ENCODE measurements around the gene FKBP1B.
"Not testable (repeated sequence)": the region's sequence is repeated elsewhere in the genome, so short reads cannot be mapped to it uniquely, and the experiment has no call there.

The FKBP1B gene

DNA sequence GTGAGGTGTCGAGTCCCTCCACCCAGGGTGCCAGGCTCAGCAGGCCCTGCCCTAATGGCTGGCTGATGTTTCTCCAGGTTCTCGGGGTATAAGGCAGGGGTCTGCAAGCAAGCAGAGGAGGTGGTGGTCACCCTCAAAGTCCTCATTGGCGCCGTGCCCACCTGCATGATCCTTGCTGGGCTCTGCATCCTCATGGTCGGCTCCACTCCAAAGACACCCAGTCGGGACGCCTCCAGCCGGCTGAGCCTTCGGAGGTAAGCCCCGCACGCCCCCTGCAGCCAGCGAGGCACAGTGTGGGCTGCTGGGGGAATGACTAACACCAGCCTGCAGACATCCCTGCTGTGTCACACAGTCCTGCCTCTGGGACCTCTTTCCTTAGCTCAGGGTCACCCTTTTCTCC, 25.5 kb upstream of the FKBP1B start:
- Histone ChIP-seq H3K27me3 (ENCODE audit: control insufficient read depth in 1 of 2, insufficient read depth in 2 of 2, low read length in 2 of 2) (no peaks in the 10 kb centered on the region), H3K9ac (ENCODE audit: low read length) (no peak overlapping the region), H3K9me3 (ENCODE audit: low read length) (no peaks in the 10 kb centered on the region), H3K4me1 (ENCODE audit: insufficient read depth, low read length) (no peaks in the 10 kb centered on the region), H3K27ac (ENCODE audit: low read depth, low read length) (no peak overlapping the region), H3K36me3 (ENCODE audit: insufficient read depth, low read length) (peaks cover 7% of the 10 kb centered on the region), H3K4me3 (ENCODE audit: low read depth in 1 of 2, low read length in 2 of 2) (no peak overlapping the region)

DNA sequence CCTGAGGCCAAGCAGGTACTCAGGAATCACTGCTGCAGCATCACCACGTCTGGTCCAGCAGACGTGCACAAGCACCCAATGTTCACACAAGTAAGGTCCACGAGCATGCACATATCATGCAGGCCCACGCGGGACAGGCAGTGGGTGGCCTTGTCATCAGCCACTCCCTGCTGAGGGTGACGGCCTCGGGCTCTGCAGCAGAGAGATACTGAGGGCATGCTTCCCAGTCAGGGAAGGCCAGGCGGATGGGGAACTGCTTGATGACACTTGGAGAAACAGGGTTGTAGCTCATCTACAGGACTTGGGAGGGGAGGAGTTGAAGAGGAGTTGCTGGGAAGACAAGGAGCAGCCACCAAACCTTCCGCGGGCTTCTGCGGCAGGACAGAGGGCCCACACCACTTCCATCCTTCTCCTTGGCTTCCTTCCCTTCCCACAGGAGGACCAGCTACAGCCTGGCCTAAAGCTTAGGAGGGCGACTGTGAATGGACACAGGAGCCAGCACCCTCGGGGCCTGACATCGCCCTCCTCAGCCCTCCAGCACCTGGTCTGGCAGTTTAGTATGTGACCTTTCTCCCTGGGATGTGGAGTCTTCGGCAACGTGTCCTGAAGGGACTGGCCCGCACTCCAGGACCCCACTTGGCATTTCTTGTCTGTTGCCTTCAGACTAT, 24.4 kb upstream of the FKBP1B start:
- H3K4me3 ChIP-seq (ENCODE audit: low read depth in 1 of 2, low read length in 2 of 2): no peak overlapping the region
- no peaks in the 10 kb centered on the region for H3K4me1 ChIP-seq (ENCODE audit: insufficient read depth, low read length)
- no peaks in the 10 kb centered on the region for H3K27me3 ChIP-seq (ENCODE audit: control insufficient read depth in 1 of 2, insufficient read depth in 2 of 2, low read length in 2 of 2)
- H3K9me3 ChIP-seq (ENCODE audit: low read length): no peaks in the 10 kb centered on the region
- H3K9ac ChIP-seq (ENCODE audit: low read length): no peak overlapping the region
- no peak overlapping the region for H3K27ac ChIP-seq (ENCODE audit: low read depth, low read length)
- H3K36me3 ChIP-seq (ENCODE audit: insufficient read depth, low read length): peaks cover 18% of the 10 kb centered on the region

DNA sequence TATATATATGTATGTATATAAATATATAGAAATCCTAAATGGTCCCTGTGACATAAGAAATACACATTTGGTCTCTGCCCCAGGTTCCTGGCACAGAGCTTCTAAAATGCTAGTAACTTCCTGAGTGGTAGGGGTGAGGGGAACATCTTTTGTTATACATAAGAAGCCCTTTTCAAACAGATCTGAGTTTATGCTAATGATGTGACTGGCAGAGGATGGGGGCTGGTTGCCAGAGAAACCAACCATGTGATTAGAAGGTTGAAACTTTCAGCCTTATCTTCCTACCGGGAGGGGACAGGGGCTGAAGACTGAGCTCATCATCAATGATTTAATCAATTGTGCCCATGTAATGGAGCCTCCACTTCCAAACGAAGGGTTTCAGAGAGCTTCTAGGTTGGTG, 23.3 kb upstream of the FKBP1B start:
- Histone ChIP-seq H3K9me3 (ENCODE audit: low read length) (no peaks in the 10 kb centered on the region), H3K36me3 (ENCODE audit: insufficient read depth, low read length) (peaks cover 26% of the 10 kb centered on the region)

DNA sequence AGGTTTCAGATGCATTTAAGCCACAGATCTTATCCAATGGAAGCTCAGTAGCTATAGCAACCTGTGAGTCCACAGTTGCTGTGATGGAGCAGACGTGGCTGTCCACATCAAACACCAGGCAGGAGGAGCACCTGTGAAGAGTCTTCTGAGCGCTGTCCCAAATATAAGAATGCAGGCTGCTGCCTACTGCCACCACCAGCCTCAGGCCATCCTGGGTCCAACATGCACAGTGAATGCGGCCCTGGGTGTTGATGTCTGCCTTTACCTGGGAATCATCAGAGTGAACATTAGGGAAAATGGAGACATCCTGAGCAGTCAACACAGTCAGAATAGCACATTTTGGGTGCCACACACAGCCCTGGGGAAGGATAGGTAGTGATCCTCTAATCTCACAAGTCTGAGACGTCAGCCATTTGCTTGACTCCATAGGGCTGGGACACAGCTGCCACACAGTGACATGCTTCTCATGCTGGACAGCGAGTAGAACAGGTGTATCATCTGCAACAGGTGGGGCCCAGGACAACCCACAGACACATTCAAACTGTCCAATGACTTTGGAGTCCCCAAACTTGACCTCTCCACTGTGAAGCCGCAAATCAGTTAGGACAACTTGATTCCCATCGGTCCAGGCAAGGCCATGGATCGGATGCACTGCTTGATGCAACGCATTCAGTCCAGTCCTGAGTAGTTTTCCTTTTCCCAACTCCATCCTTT, 10.6 kb upstream of the FKBP1B start:
- Histone ChIP-seq H3K36me3 (ENCODE audit: insufficient read depth, low read length) (peaks cover 22% of the 10 kb centered on the region), H3K9ac (ENCODE audit: low read length) (no peak overlapping the region), H3K27me3 (ENCODE audit: control insufficient read depth in 1 of 2, insufficient read depth in 2 of 2, low read length in 2 of 2) (no peaks in the 10 kb centered on the region), H3K27ac (ENCODE audit: low read depth, low read length) (no peak overlapping the region), H3K4me1 (ENCODE audit: insufficient read depth, low read length) (no peaks in the 10 kb centered on the region), H3K9me3 (ENCODE audit: low read length) (no peaks in the 10 kb centered on the region), H3K4me3 (ENCODE audit: low read depth in 1 of 2, low read length in 2 of 2) (no peak overlapping the region)

More for the DNA sequence above, 23.3 kb upstream of the FKBP1B start:
- Histone ChIP-seq H3K9ac (ENCODE audit: low read length) (no peak overlapping the region), H3K27me3 (ENCODE audit: control insufficient read depth in 1 of 2, insufficient read depth in 2 of 2, low read length in 2 of 2) (no peaks in the 10 kb centered on the region), H3K4me3 (ENCODE audit: low read depth in 1 of 2, low read length in 2 of 2) (no peak overlapping the region), H3K27ac (ENCODE audit: low read depth, low read length) (no peak overlapping the region), H3K4me1 (ENCODE audit: insufficient read depth, low read length) (no peaks in the 10 kb centered on the region)

DNA sequence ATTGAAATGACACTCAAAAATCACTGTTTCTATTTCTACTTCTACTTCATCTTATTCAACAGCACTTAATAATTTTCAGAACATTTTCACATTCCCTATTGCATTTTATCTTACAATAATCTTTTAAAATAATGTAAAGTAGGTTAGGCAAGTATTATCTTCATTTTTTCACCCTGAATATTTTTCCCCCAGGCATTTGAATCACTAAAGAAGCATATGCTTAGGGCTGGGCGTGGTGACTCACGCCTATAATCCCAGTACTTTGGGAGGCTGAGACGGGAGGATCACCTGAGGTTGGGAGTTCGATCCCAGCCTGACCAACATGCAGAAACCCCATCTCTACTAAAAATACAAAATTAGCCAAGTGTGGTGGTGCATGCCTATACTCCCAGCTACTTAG, 9.0 kb upstream of the FKBP1B start:
- Histone ChIP-seq H3K4me3 (ENCODE audit: low read depth in 1 of 2, low read length in 2 of 2) (no peak overlapping the region), H3K4me1 (ENCODE audit: insufficient read depth, low read length) (no peaks in the 10 kb centered on the region), H3K27ac (ENCODE audit: low read depth, low read length) (no peak overlapping the region), H3K9ac (ENCODE audit: low read length) (no peak overlapping the region), H3K9me3 (ENCODE audit: low read length) (no peaks in the 10 kb centered on the region), H3K36me3 (ENCODE audit: insufficient read depth, low read length) (peaks cover 22% of the 10 kb centered on the region), H3K27me3 (ENCODE audit: control insufficient read depth in 1 of 2, insufficient read depth in 2 of 2, low read length in 2 of 2) (no peaks in the 10 kb centered on the region)

DNA sequence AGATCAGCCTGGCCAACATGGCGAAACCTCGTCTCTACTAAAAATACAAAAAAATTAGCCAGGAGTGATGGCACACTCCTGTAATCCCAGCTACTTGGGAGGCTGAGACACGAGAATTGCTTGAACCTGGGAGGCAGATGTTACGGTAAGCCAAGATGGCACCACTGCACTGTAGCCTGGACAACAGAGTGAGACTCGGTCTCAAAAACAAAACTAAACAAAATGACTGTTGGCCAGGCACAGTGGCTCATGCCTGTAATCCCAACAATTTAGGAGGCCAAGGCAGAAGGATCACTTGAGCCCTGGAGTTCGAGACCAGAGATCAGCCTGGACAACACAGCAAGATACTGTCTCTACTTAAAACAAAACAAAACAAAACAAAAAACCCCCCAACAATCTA, 6.4 kb upstream of the FKBP1B start:
- not testable (repeated sequence) for H3K9ac ChIP-seq (ENCODE audit: low read length); H3K4me3 ChIP-seq (ENCODE audit: low read depth in 1 of 2, low read length in 2 of 2); H3K9me3 ChIP-seq (ENCODE audit: low read length); H3K27me3 ChIP-seq (ENCODE audit: control insufficient read depth in 1 of 2, insufficient read depth in 2 of 2, low read length in 2 of 2); H3K4me1 ChIP-seq (ENCODE audit: insufficient read depth, low read length); H3K27ac ChIP-seq (ENCODE audit: low read depth, low read length)
- peaks cover 12% of the 10 kb centered on the region for H3K36me3 ChIP-seq (ENCODE audit: insufficient read depth, low read length)

DNA sequence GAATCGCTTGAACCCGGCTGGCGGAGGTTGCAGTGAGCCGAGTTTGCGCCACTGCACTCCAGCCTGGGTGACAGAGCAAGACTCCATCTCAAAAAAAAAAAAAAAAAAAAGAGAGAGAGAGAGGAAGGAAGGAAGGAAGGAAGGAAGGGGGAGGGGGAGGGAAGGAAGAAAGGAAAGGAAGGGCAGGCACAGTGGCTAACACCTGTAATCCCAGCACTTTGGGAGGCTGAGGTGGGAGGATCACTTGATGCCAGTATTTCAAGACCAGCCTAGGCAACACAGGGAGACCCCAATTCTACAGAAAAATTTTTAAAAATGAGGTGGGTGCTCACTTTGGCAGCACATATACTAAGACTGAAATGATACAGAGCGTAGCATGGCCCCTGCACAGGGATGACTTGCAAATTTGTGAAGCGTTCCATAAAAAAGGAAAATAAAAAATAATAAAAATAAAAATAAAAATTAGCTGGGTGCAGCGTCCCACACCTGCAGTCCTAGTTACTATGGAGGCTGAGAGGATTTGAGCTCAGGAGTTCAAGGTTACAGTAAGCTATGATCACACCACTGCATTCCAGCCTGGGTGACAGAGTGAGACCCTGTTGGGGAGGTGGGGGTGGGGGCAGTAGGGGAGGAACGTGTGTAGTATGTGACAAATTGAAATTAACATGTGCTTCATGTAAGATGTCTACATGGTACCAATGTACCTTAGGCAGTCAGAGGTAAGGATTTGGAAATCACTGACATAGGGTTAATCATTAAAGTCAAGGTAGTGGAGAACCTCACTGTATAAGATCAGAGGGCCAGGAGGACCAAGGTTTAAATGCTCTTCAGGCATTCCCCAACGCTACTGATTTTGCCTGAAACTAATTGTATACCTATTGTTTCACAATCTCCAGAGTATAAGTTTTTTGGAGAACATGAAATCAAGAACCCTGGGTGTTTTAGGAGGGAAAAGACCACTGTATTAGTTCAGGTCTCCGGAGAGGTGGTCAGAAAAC, 3.7 kb upstream of the FKBP1B start:
- H3K27me3 ChIP-seq (ENCODE audit: control insufficient read depth in 1 of 2, insufficient read depth in 2 of 2, low read length in 2 of 2): peaks cover 0 to 5% of the 10 kb centered on the region in 2 donors
- peaks cover 15% of the 10 kb centered on the region for H3K4me1 ChIP-seq (ENCODE audit: insufficient read depth, low read length)
- H3K4me3 ChIP-seq (ENCODE audit: low read depth in 1 of 2, low read length in 2 of 2): peak overlapping the region in 1 of 2 donors; percentile 80
- H3K9me3 ChIP-seq (ENCODE audit: low read length): no peaks in the 10 kb centered on the region
- no peaks in the 10 kb centered on the region for H3K36me3 ChIP-seq (ENCODE audit: insufficient read depth, low read length)
- H3K27ac ChIP-seq (ENCODE audit: low read depth, low read length): no peak overlapping the region
- H3K9ac ChIP-seq (ENCODE audit: low read length): no peak overlapping the region

DNA sequence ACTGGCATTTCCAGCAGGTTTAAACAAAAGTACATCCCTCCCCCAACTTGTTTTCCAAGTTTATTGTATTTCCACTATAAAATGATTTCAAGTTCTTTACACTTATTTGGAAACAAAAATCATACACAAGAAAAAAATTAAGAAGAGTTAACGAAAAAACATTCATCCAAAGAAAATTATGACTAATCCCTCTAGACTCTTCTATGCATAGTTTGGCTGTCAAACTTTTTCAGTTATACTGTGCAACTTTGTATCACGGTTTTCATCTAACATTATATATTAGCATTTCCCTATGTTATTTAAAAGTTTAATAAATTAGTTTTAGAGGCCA, 3.0 kb upstream of the FKBP1B start:
- Histone ChIP-seq H3K36me3 (ENCODE audit: insufficient read depth, low read length) (no peaks in the 10 kb centered on the region), H3K27ac (ENCODE audit: low read depth, low read length) (no peak overlapping the region), H3K27me3 (ENCODE audit: control insufficient read depth in 1 of 2, insufficient read depth in 2 of 2, low read length in 2 of 2) (peaks cover 0 to 5% of the 10 kb centered on the region in 2 donors), H3K4me1 (ENCODE audit: insufficient read depth, low read length) (peaks cover 15% of the 10 kb centered on the region), H3K9me3 (ENCODE audit: low read length) (no peaks in the 10 kb centered on the region), H3K9ac (ENCODE audit: low read length) (peak overlapping the region; percentile 52), H3K4me3 (ENCODE audit: low read depth in 1 of 2, low read length in 2 of 2) (peak overlapping the region; percentile 73 to 80)

DNA sequence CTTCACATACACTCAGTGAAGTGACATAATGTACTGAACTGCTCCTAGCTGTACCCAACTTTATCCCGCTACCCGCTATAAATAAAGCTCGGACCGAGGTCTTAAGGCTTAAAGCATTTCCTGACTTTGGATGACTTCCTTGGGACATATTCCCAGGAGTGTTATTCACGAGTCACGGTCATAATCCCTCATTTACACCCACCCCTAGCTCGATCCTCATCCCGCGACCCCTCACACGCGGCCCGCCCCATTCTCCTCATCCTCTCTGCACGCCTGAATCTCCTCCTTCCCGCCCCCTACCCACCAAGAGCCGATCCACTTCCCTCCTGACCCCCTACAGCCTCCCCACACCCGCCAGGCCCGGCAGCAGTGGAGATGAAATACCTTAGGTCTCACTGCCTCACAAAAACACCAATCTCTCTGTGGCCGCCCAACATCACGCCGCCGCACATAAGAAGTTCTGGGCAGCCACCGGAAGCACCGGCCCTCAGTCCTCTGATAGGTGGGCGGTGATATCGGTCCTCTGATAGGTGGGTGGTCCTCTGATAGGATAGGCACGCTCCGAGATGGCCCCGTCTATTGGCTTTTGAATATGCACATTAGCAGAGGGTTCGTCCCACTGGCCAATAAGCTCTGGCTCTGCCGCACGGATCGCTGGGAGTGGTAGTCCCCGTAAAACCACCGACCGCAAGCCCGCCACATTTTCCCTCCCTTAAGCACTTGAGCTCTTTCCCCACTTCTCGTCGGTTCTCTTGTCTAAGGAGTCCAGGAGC, 2.4 kb upstream of the FKBP1B start, which contains the start of gene WDCP:
Gene WDCP, minus strand, starts transcription at position 462 of the 773 bp plus-strand sequence. CDS start 7,897 bp downstream, outside the sequence.
- H3K36me3 ChIP-seq (ENCODE audit: insufficient read depth, low read length): no peaks in the 10 kb centered on the region
- peak within 1 kb of the TSS; percentile 77 for H3K27ac ChIP-seq (ENCODE audit: low read depth, low read length)
- H3K4me1 ChIP-seq (ENCODE audit: insufficient read depth, low read length): peaks cover 15% of the 10 kb centered on the region
- H3K9me3 ChIP-seq (ENCODE audit: low read length): no peaks in the 10 kb centered on the region
- peak within 1 kb of the TSS; percentile 73 to 80 for H3K4me3 ChIP-seq (ENCODE audit: low read depth in 1 of 2, low read length in 2 of 2)
- H3K9ac ChIP-seq (ENCODE audit: low read length): peak within 1 kb of the TSS; percentile 52
- peaks cover 0 to 5% of the 10 kb centered on the region in 2 donors for H3K27me3 ChIP-seq (ENCODE audit: control insufficient read depth in 1 of 2, insufficient read depth in 2 of 2, low read length in 2 of 2)

DNA sequence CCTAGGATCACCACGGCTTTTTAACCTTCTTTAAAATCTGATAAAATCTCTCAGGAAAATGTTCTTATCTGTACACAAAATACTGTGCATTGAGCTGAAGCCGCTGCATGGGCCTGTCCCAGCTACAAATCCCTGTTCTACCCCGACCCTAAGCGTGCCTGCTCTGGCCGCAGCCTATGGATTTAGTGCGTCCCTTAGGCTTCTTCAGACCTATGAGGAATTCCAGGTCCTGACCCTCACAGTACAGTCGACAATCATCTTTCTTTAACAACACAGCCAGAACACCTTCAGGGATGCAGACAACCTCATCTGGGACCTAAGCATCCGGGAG, 1.9 kb upstream of the FKBP1B start:
- peaks cover 0 to 5% of the 10 kb centered on the region in 2 donors for H3K27me3 ChIP-seq (ENCODE audit: control insufficient read depth in 1 of 2, insufficient read depth in 2 of 2, low read length in 2 of 2)
- H3K4me1 ChIP-seq (ENCODE audit: insufficient read depth, low read length): peaks cover 15% of the 10 kb centered on the region
- H3K27ac ChIP-seq (ENCODE audit: low read depth, low read length): no peak overlapping the region
- no peaks in the 10 kb centered on the region for H3K36me3 ChIP-seq (ENCODE audit: insufficient read depth, low read length)
- H3K9me3 ChIP-seq (ENCODE audit: low read length): no peaks in the 10 kb centered on the region
- H3K4me3 ChIP-seq (ENCODE audit: low read depth in 1 of 2, low read length in 2 of 2): peak overlapping the region; percentile 73 to 80
- H3K9ac ChIP-seq (ENCODE audit: low read length): no peak overlapping the region

Data from muscle layer of colon (tissue), 2 donors.